ENCODE measurements around the gene NHERF2. TPM values are rescaled to one million over a fixed set of nuclear protein-coding genes. Genes with fewer than 3 reads are reported as not detected.
"Not testable (repeated sequence)": the region's sequence is repeated elsewhere in the genome, so short reads cannot be mapped to it uniquely, and the experiment has no call there.

NHERF2 gene
- total RNA-seq, 1 donor from 2014 or later: 2.3 TPM

GRCh38 chr16:2029350-2029749 lies 2.6 kb downstream of the NHERF2 start:
- Mint-ChIP-seq H3K36me3 (ENCODE audit: low read depth) (no peaks in the 10 kb centered on the region), H3K9me3 (no peaks in the 10 kb centered on the region), H3K27me3 (ENCODE audit: low read depth) (peaks cover 27% of the 10 kb centered on the region), H3K27ac (no peak overlapping the region), H3K4me3 (ENCODE audit: low read depth) (no peak overlapping the region), H3K4me1 (ENCODE audit: low read depth) (peaks cover 5% of the 10 kb centered on the region)
- intact Hi-C loops (cut with micrococcal nuclease): loop anchor here (10.0 kb wide), 1 partner anchor 225 kb away; the partner anchor contains the start of gene ECI1
- no peak for DNase-seq (ENCODE audit: low spot score)

GRCh38 chr16:2030036-2030435 lies 3.3 kb downstream of the NHERF2 start:
- no peak for DNase-seq (ENCODE audit: low spot score)
- no peaks in the 10 kb centered on the region for H3K9me3 Mint-ChIP-seq
- intact Hi-C loops (cut with micrococcal nuclease): no loop called here
- H3K27ac Mint-ChIP-seq: no peak overlapping the region
- H3K4me1 Mint-ChIP-seq (ENCODE audit: low read depth): peaks cover 5% of the 10 kb centered on the region
- peaks cover 26% of the 10 kb centered on the region for H3K27me3 Mint-ChIP-seq (ENCODE audit: low read depth)
- no peak overlapping the region for H3K4me3 Mint-ChIP-seq (ENCODE audit: low read depth)
- H3K36me3 Mint-ChIP-seq (ENCODE audit: low read depth): no peaks in the 10 kb centered on the region

GRCh38 chr16:2031081-2031577 lies 4.4 kb downstream of the NHERF2 start:
- DNase-seq (ENCODE audit: low spot score): no peak
- no peaks in the 10 kb centered on the region for H3K36me3 Mint-ChIP-seq (ENCODE audit: low read depth)
- no peaks in the 10 kb centered on the region for H3K9me3 Mint-ChIP-seq
- intact Hi-C loops (cut with micrococcal nuclease): no loop called here
- no peak overlapping the region for H3K27ac Mint-ChIP-seq
- no peak overlapping the region for H3K4me3 Mint-ChIP-seq (ENCODE audit: low read depth)
- H3K4me1 Mint-ChIP-seq (ENCODE audit: low read depth): no peaks in the 10 kb centered on the region
- H3K27me3 Mint-ChIP-seq (ENCODE audit: low read depth): peaks cover 19% of the 10 kb centered on the region

- intact Hi-C loops (cut with micrococcal nuclease): no loop called here
- Mint-ChIP-seq H3K27me3 (ENCODE audit: low read depth) (peaks cover 17% of the 10 kb centered on the region), H3K36me3 (ENCODE audit: low read depth) (no peaks in the 10 kb centered on the region), H3K27ac (no peak overlapping the region), H3K4me3 (ENCODE audit: low read depth) (no peak overlapping the region), H3K4me1 (ENCODE audit: low read depth) (no peaks in the 10 kb centered on the region), H3K9me3 (no peaks in the 10 kb centered on the region)
- no peak for DNase-seq (ENCODE audit: low spot score)
Measured at GRCh38 chr16:2032285-2033056, 5.8 kb downstream of the NHERF2 start.

GRCh38 chr16:2033057-2033908 lies 6.6 kb downstream of the NHERF2 start:
- Mint-ChIP-seq H3K27me3 (ENCODE audit: low read depth) (peaks cover 9% of the 10 kb centered on the region), H3K36me3 (ENCODE audit: low read depth) (no peaks in the 10 kb centered on the region), H3K9me3 (no peaks in the 10 kb centered on the region), H3K4me1 (ENCODE audit: low read depth) (no peaks in the 10 kb centered on the region), H3K27ac (no peak overlapping the region), H3K4me3 (ENCODE audit: low read depth) (no peak overlapping the region)
- DNase-seq (ENCODE audit: low spot score): no peak
- intact Hi-C loops (cut with micrococcal nuclease): no loop called here

GRCh38 chr16:2033909-2034695 lies 7.4 kb downstream of the NHERF2 start:
- H3K27me3 Mint-ChIP-seq (ENCODE audit: low read depth); intact Hi-C loops (cut with micrococcal nuclease); H3K9me3 Mint-ChIP-seq; DNase-seq (ENCODE audit: low spot score); H3K27ac Mint-ChIP-seq; H3K4me3 Mint-ChIP-seq (ENCODE audit: low read depth); H3K4me1 Mint-ChIP-seq (ENCODE audit: low read depth); H3K36me3 Mint-ChIP-seq (ENCODE audit: low read depth): not testable (repeated sequence)

GRCh38 chr16:2034696-2035430 lies 8.2 kb downstream of the NHERF2 start:
- H3K4me1 Mint-ChIP-seq (ENCODE audit: low read depth): no peaks in the 10 kb centered on the region
- H3K27ac Mint-ChIP-seq: no peak overlapping the region
- intact Hi-C loops (cut with micrococcal nuclease): no loop called here
- H3K36me3 Mint-ChIP-seq (ENCODE audit: low read depth): no peaks in the 10 kb centered on the region
- DNase-seq (ENCODE audit: low spot score): no peak
- H3K9me3 Mint-ChIP-seq: no peaks in the 10 kb centered on the region
- H3K27me3 Mint-ChIP-seq (ENCODE audit: low read depth): peaks cover 1% of the 10 kb centered on the region
- H3K4me3 Mint-ChIP-seq (ENCODE audit: low read depth): no peak overlapping the region

GRCh38 chr16:2035431-2036199 lies 8.9 kb downstream of the NHERF2 start:
- Mint-ChIP-seq H3K9me3 (no peaks in the 10 kb centered on the region), H3K4me1 (ENCODE audit: low read depth) (no peaks in the 10 kb centered on the region), H3K27me3 (ENCODE audit: low read depth) (no peaks in the 10 kb centered on the region), H3K36me3 (ENCODE audit: low read depth) (no peaks in the 10 kb centered on the region), H3K27ac (no peak overlapping the region), H3K4me3 (ENCODE audit: low read depth) (no peak overlapping the region)
- intact Hi-C loops (cut with micrococcal nuclease): no loop called here
- DNase-seq (ENCODE audit: low spot score): no peak

- H3K36me3 Mint-ChIP-seq (ENCODE audit: low read depth): no peaks in the 10 kb centered on the region
- no peaks in the 10 kb centered on the region for H3K4me1 Mint-ChIP-seq (ENCODE audit: low read depth)
- H3K4me3 Mint-ChIP-seq (ENCODE audit: low read depth): no peak overlapping the region
- DNase-seq (ENCODE audit: low spot score): no peak
- H3K27me3 Mint-ChIP-seq (ENCODE audit: low read depth): no peaks in the 10 kb centered on the region
- H3K9me3 Mint-ChIP-seq: no peaks in the 10 kb centered on the region
- intact Hi-C loops (cut with micrococcal nuclease): no loop called here
- no peak overlapping the region for H3K27ac Mint-ChIP-seq
Measured at GRCh38 chr16:2036200-2036966, 9.7 kb downstream of the NHERF2 start.

GRCh38 chr16:2037115-2037514 lies 10.4 kb downstream of the NHERF2 start:
- no peak overlapping the region for H3K27ac Mint-ChIP-seq
- intact Hi-C loops (cut with micrococcal nuclease): no loop called here

More at GRCh38 chr16:2037115-2037514, 10.4 kb downstream of the NHERF2 start:
- DNase-seq (ENCODE audit: low spot score): no peak
- no peaks in the 10 kb centered on the region for H3K36me3 Mint-ChIP-seq (ENCODE audit: low read depth)
- no peaks in the 10 kb centered on the region for H3K27me3 Mint-ChIP-seq (ENCODE audit: low read depth)
- no peak overlapping the region for H3K4me3 Mint-ChIP-seq (ENCODE audit: low read depth)
- no peaks in the 10 kb centered on the region for H3K9me3 Mint-ChIP-seq
- H3K4me1 Mint-ChIP-seq (ENCODE audit: low read depth): no peaks in the 10 kb centered on the region

Data from activated T-helper 2 cell treated with anti-CD3 and anti-CD28 coated beads, Interferon-gamma antibody, Interleukin-2, Interleukin-4, amounts not matched to agents 10 μg/mL and 5 μg/mL and 100 μg/mL, durations not matched to agents 14 hours and 24 hours and 36 hours (primary cell).